GM12892 (cell line): Measurements from ENCODE around the gene GP9.
"Not testable (repeated sequence)": the region's sequence is repeated elsewhere in the genome, so short reads cannot be mapped to it uniquely, and the experiment has no call there.

Experiments used
- DNase-seq: peaks from one replicate; pipeline ENCODE4 v3.0.0; 2011; ENCODE audit not compliant: insufficient read length
- FAIRE-seq: peaks from 2 replicates; lab custom pipeline; 2011; peaks lifted over from hg19 to GRCh38; lab: Jason Lieb, UNC
- POLR2A ChIP-seq: IDR thresholded peaks from 2 replicates; pipeline ENCODE4 v1.6.1; 2011; ENCODE audit warnings: low read depth, low read length, control low read depth
- POLR2AphosphoS5 ChIP-seq: IDR thresholded peaks from 2 replicates; pipeline ENCODE4 v1.6.1; 2011; ENCODE audit warnings: low read depth, low read length, control low read depth
- TAF1 ChIP-seq: IDR thresholded peaks from 2 replicates; pipeline ENCODE4 v1.6.1; 2011; ENCODE audit warnings: low read depth, mild to moderate bottlenecking, control low read depth, low read length, borderline replicate concordance

Gene GP9

GRCh38 chr3:129070086-129070885, 9.7 kb downstream of the GP9 start:
- TF ChIP-seq TAF1 (no peak), POLR2AphosphoS5 (no peak), POLR2A (no peak)
- no peak for FAIRE-seq

GRCh38 chr3:129077222-129077621, 16.6 kb downstream of the GP9 start:
- DNase-seq (no peak), FAIRE-seq (no peak)
- TF ChIP-seq POLR2AphosphoS5 (no peak), TAF1 (no peak), POLR2A (no peak)

More at GRCh38 chr3:129070086-129070885, 9.7 kb downstream of the GP9 start:
- DNase-seq, result no peak

- TF ChIP-seq POLR2AphosphoS5 (no peak), TAF1 (no peak), POLR2A (no peak)
- FAIRE-seq (no peak), DNase-seq (no peak)
These were observed 17.9 kb downstream of the GP9 start for GRCh38 chr3:129078510-129078909.

GRCh38 chr3:129081503-129081902, 20.9 kb downstream of the GP9 start:
- TF ChIP-seq TAF1, result no peak
- TF ChIP-seq POLR2A, result no peak
- TF ChIP-seq POLR2AphosphoS5, result no peak
- DNase-seq (no peak), FAIRE-seq (no peak)

GRCh38 chr3:129082026-129082425, 21.4 kb downstream of the GP9 start:
- FAIRE-seq (no peak), DNase-seq (no peak)
- TF ChIP-seq POLR2AphosphoS5 (no peak), POLR2A (no peak), TAF1 (no peak)

GRCh38 chr3:129084501-129084900, 23.9 kb downstream of the GP9 start:
- no peak for DNase-seq
- FAIRE-seq, result no peak
- TF ChIP-seq POLR2A, result no peak

DNA sequence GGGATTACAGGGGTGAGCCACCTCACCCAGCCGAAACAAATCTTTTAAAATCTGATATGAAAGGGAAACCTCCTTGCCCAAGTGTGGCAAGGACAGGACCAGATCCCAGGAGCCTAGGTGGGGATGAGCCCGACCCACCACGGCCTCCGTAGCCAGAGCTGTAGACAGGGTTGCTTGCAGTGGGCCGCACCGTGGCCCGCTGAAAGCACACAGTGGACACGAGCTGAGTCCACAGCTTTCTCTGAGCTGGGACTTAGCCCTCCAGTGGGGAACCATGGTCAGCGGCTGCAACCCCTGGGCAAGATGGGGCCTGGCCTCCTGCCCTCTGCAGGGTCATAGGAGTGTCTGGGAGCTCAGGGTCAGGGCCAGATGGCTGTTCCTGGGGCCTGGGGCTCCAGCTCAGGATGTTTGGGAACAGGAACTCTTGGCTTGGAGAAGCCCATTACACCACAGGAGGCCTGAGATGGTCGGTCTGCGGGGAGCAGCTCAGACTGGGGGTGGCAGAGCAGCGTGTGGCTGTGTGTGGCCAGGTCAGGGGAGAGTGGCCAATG, 24.7 kb downstream of the GP9 start:
- DNase-seq (no peak), FAIRE-seq (no peak)
- TF ChIP-seq POLR2A (no peak), TAF1 (no peak), POLR2AphosphoS5 (no peak)

- no peak for DNase-seq
- TF ChIP-seq POLR2A (no peak), POLR2AphosphoS5 (no peak), TAF1 (no peak)
- no peak for FAIRE-seq
These were observed 25.2 kb downstream of the GP9 start for GRCh38 chr3:129085818-129086217.

- TF ChIP-seq POLR2AphosphoS5 (no peak), TAF1 (no peak), POLR2A (no peak)
- no peak for DNase-seq
- FAIRE-seq, result no peak
These were observed 26.6 kb downstream of the GP9 start for GRCh38 chr3:129087138-129087702.

DNA sequence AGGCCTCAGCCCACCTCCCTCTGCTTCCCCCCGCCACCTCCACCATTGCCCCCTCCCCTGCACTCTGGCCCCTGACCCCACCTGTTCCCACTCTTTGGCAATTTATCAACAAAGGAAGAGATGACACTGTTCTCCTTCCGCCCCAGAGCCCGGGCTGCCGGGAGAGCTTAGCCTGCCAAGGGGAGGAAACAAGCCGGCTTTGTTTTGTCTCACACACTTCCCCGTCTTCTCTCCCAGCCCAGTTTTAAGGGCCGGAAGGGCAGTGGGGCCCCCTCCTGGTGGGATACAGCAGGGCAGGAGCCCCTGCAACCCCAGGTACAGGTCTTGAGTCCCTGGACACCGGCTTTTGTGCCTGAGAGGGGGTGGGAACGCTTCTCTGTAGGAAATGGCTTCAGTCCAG, 27.3 kb downstream of the GP9 start:
- not testable (repeated sequence) for DNase-seq
- FAIRE-seq, result peak; percentile 87

GRCh38 chr3:129088312-129088711, 27.7 kb downstream of the GP9 start:
- peak; percentile 66 for FAIRE-seq
- DNase-seq, result not testable (repeated sequence)

DNA sequence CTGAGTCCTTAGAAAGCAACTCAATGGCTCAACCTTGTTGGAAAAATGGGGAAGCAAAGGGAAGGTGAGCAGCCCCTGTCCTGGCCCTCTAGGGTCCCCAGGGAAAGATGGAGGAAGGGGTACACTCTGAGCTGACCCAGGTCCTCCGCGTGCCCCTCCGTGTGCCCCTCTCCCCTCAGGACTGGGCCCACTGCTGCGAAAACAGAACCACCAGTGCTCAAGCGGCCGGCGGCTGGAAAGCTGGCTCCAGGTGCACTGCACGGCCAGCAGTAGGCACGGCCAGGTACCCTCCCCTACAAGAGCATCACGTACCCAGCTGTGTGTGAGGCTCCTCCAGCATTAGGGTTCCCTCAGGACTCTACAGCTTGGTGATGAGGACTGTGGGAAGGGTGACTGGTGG, 34.7 kb downstream of the GP9 start:
- TF ChIP-seq POLR2A, result no peak
- no peak for TF ChIP-seq TAF1
- no peak for FAIRE-seq
- no peak for DNase-seq

DNA sequence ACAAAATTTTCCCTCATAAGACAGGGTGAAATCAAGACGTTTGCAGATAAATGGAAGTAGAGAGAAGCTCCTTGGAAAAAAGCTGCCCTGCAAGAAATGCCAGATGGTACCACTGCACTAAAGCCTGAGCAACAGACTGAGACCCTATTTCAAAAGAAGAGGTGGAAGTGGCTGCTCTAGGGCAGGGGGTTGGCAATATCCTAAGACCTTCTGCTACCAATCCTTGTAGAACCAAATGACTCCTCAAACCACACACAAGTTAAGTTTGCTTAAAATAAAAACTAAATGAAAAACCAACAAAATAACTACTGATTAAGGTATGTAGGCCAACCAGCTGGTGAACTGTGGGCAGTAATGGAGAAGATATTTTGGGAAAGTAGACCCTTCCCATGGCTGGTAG, 39.7 kb downstream of the GP9 start:
- no peak for TF ChIP-seq POLR2AphosphoS5
- no peak for TF ChIP-seq POLR2A
- no peak for TF ChIP-seq TAF1
- no peak for FAIRE-seq
- no peak for DNase-seq
